ENCODE data around the gene RANBP6.

DNA sequence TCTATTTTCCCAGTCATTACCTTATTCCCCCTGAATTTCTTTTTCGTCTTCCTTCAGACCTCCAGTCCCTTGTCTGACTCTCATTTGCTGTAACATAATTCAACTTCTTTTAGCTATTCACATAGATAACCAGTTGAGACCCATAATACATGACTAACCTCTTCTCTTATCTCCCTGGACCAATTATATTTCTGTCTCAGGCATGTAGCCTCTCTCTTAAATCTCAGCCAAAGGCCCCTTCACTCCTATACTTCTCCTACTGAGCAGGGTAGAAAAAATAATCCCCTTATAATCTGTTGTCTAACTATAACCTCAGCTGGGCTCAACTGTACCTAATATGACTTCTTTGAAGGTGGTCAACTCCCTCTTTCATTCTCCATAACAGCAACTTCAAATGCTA lies 20.9 kb downstream of the RANBP6 start:
- TF ChIP-seq CTCF (IDR thresholded peaks at IDR 0.05), result no peak
- no peak for TF ChIP-seq POLR2A (IDR thresholded peaks at IDR 0.05)
